ENCODE measurements around the gene HOXB5.

Gene HOXB5

GRCh38 chr17:48605409-48605919, 11.9 kb upstream of the HOXB5 start (continued):
- TF ChIP-seq TSHZ2 (CRISPR knock-in tag; IDR thresholded peaks at IDR 0.05): no peak

- ATAC-seq: no peak
These were observed 11.3 kb upstream of the HOXB5 start, which contains the start of gene HOXB6 for GRCh38 chr17:48604770-48605329. Gene HOXB6 (minus strand): TSS chr17:48604986. CDS start chr17:48598150, 6,836 bp downstream.

GRCh38 chr17:48603959-48604769, 10.6 kb upstream of the HOXB5 start:
- no peak for TF ChIP-seq RARB (CRISPR knock-in tag; IDR thresholded peaks at IDR 0.05)
- no peak for ATAC-seq

More at GRCh38 chr17:48604770-48605329, 11.3 kb upstream of the HOXB5 start, which contains the start of gene HOXB6:
- TF ChIP-seq ZFP3 (CRISPR knock-in tag; IDR thresholded peaks at IDR 0.05): no peak
- TF ChIP-seq TOX (CRISPR knock-in tag; IDR thresholded peaks at IDR 0.05; ENCODE audit: borderline replicate concordance): no peak
- TF ChIP-seq ARNTL (CRISPR knock-in tag; IDR thresholded peaks at IDR 0.05; ENCODE audit: borderline replicate concordance, low read depth): no peak
- no peak for TF ChIP-seq CREB5 (CRISPR knock-in tag; IDR thresholded peaks at IDR 0.05; ENCODE audit: low read depth)
- no peak for TF ChIP-seq GLIS3 (CRISPR knock-in tag; IDR thresholded peaks at IDR 0.05)
- TF ChIP-seq TSHZ2 (CRISPR knock-in tag; IDR thresholded peaks at IDR 0.05): no peak
- no peak for TF ChIP-seq SNAI2 (CRISPR knock-in tag; IDR thresholded peaks at IDR 0.05)

GRCh38 chr17:48601539-48602425, 8.2 kb upstream of the HOXB5 start:
- no peak for ATAC-seq
- TF ChIP-seq PPARA (CRISPR knock-in tag; IDR thresholded peaks at IDR 0.05; ENCODE audit: borderline replicate concordance) (no peak), ARNTL (CRISPR knock-in tag; IDR thresholded peaks at IDR 0.05; ENCODE audit: borderline replicate concordance, low read depth) (no peak)

GRCh38 chr17:48601207-48601538, 7.6 kb upstream of the HOXB5 start:
- no peak for TF ChIP-seq ARNTL (CRISPR knock-in tag; IDR thresholded peaks at IDR 0.05; ENCODE audit: borderline replicate concordance, low read depth)
- ATAC-seq: no peak

GRCh38 chr17:48600244-48601098, 6.9 kb upstream of the HOXB5 start:
- ATAC-seq: no peak
- TF ChIP-seq ISL1 (CRISPR knock-in tag; IDR thresholded peaks at IDR 0.05): no peak
- TF ChIP-seq ZNF8 (CRISPR knock-in tag; IDR thresholded peaks at IDR 0.05): no peak
- no peak for TF ChIP-seq POU6F1 (CRISPR knock-in tag; IDR thresholded peaks at IDR 0.05; ENCODE audit: borderline replicate concordance, low read depth)
- TF ChIP-seq TCF4 (CRISPR knock-in tag; IDR thresholded peaks at IDR 0.05; ENCODE audit: borderline replicate concordance): no peak
